H1 (cell line): ENCODE measurements around the gene TEX29. TPM values are rescaled to one million over a fixed set of nuclear protein-coding genes. Genes with fewer than 3 reads are reported as not detected.
A peak's percentile ranks its signal among the peaks of the same experiment; 100 is the strongest.

Source experiments
- CTCF ChIA-PET: fragments of 300-600 bp; sonication (Branson Sonifier 250); formaldehyde crosslinking; loops from one replicate; lab custom pipeline; 2021; ENCODE audit not compliant: partially characterized antibody; lab: Charles Lee
- POLR2A ChIA-PET: fragments of 300-600 bp; sonication (Branson Sonifier 250); formaldehyde crosslinking; loops from one replicate; lab custom pipeline; 2021; ENCODE audit warnings: inconsistent platforms; ENCODE audit not compliant: partially characterized antibody; lab: Charles Lee
- DNase-seq, 2 experiments: peaks; one replicate each; pipeline versions ENCODE4 v3.0.0 to v3.0.0-alpha.2; 2010 to 2022; ENCODE audit warnings: low spot score in 2 of 2, low read depth in 1 of 2, mixed read lengths in 1 of 2
- FAIRE-seq: peaks from 2 replicates; lab custom pipeline; 2011; peaks lifted over from hg19 to GRCh38; lab: Jason Lieb, UNC
- H2AFZ ChIP-seq: 2 replicates; pipeline ENCODE4 v1.8.1; 2012; ENCODE audit warnings: low read length, inconsistent platforms
- H2AK5ac ChIP-seq: 2 replicates; pipeline ENCODE4 v1.6.1; 2013; ENCODE audit warnings: low read depth, low read length
- H2BK120ac ChIP-seq: replicated peaks from 2 replicates; pipeline ENCODE3; 2013; ENCODE audit warnings: low read depth, low read length, inconsistent platforms
- H2BK12ac ChIP-seq: 2 replicates; pipeline ENCODE4 v1.6.1; 2013; ENCODE audit warnings: low read depth, low read length
- H2BK15ac ChIP-seq: 2 replicates; pipeline ENCODE4 v1.6.1; 2013; ENCODE audit warnings: low read length
- H2BK20ac ChIP-seq: 2 replicates; pipeline ENCODE4 v1.6.1; 2013; ENCODE audit warnings: low read length
- H2BK5ac ChIP-seq: 2 replicates; pipeline ENCODE4 v1.6.1; 2013; ENCODE audit warnings: low read depth, low read length
- H3K14ac ChIP-seq: 2 replicates; pipeline ENCODE4 v1.6.1; 2013; ENCODE audit warnings: inconsistent platforms; ENCODE audit not compliant: insufficient read length
- H3K18ac ChIP-seq: 2 replicates; pipeline ENCODE4 v1.6.1; 2013; ENCODE audit warnings: low read length; ENCODE audit errors: extremely low read depth
- H3K23ac ChIP-seq: 2 replicates; pipeline ENCODE4 v1.6.1; 2013; ENCODE audit warnings: inconsistent platforms; ENCODE audit not compliant: insufficient read length
- H3K23me2 ChIP-seq: 2 replicates; pipeline ENCODE4 v1.6.1; 2013; ENCODE audit warnings: low read depth, low read length
- H3K27ac ChIP-seq: 2 replicates; pipeline ENCODE4 v1.6.1; 2011; ENCODE audit warnings: low read depth, low read length, inconsistent platforms
- H3K27me3 ChIP-seq, 4 experiments: replicated peaks in 1 of 4; 1 replicate in 1 of 4; 2 replicates in 3 of 4; pipeline versions ENCODE4 v1.6.1 to v1.8.1; 2011 to 2013; ENCODE audit warnings: low read length in 3 of 4, mild to moderate bottlenecking in 3 of 4, inconsistent platforms in 2 of 4, mixed read lengths in 2 of 4, moderate library complexity in 1 of 4; ENCODE audit not compliant: control insufficient read depth in 3 of 4, insufficient read depth in 3 of 4; ENCODE audit errors: extremely low read depth in 1 of 4
- H3K36me3 ChIP-seq, 4 experiments: 2 replicates each; pipeline versions ENCODE4 v1.6.1 to v1.8.1; 2011 to 2013; ENCODE audit warnings: mild to moderate bottlenecking in 4 of 4, low read length in 3 of 4, moderate library complexity in 2 of 4, control low read depth in 1 of 4, inconsistent platforms in 1 of 4; ENCODE audit not compliant: insufficient read depth in 4 of 4, control insufficient read depth in 2 of 4
- H3K4ac ChIP-seq: replicated peaks from 2 replicates; pipeline ENCODE3; 2013; ENCODE audit warnings: low read length, low read depth, mixed read lengths, inconsistent platforms; ENCODE audit not compliant: insufficient read length
- H3K4me1 ChIP-seq, 4 experiments: replicated peaks in 1 of 4; 1 replicate in 1 of 4; 2 replicates in 3 of 4; pipeline versions ENCODE4 v1.6.1 to v1.8.1; 2011 to 2013; ENCODE audit warnings: low read length in 3 of 4, inconsistent platforms in 2 of 4, mixed read lengths in 1 of 4; ENCODE audit not compliant: insufficient read depth in 4 of 4, control insufficient read depth in 3 of 4
- H3K4me2 ChIP-seq, 2 experiments: 2 replicates each; pipeline versions ENCODE4 v1.6.1 to v1.8.1; 2011 to 2013; ENCODE audit warnings: low read depth in 2 of 2, low read length in 2 of 2, control low read depth in 1 of 2, inconsistent platforms in 1 of 2, mild to moderate bottlenecking in 1 of 2; ENCODE audit not compliant: insufficient read depth in 1 of 2
- H3K4me3 ChIP-seq, 4 experiments: fragments of 200-600, 300-600 bp in 1 of 4; sonication (generic), shearing (Covaris generic), sonication (Bioruptor Twin) in 1 of 4; 2 replicates each; pipeline versions ENCODE4 v1.5.1 to v1.8.1; 2011 to 2016; ENCODE audit warnings: low read length in 4 of 4, low read depth in 3 of 4, control low read depth in 2 of 4, inconsistent platforms in 2 of 4, mild to moderate bottlenecking in 2 of 4, mixed read lengths in 1 of 4, moderate library complexity in 1 of 4; ENCODE audit not compliant: insufficient read depth in 2 of 4; ENCODE audit errors: extremely low read depth in 1 of 4
- H3K56ac ChIP-seq: replicated peaks from 2 replicates; pipeline ENCODE3; 2013; ENCODE audit warnings: low read depth, mild to moderate bottlenecking, mixed read lengths, low read length, inconsistent platforms; ENCODE audit not compliant: insufficient read length
- H3K79me1 ChIP-seq: 2 replicates; pipeline ENCODE4 v1.6.1; 2013; ENCODE audit warnings: low read depth, low read length, control low read depth
- H3K79me2 ChIP-seq, 2 experiments: 2 replicates each; pipeline versions ENCODE4 v1.6.1 to v1.8.1; 2012 to 2013; ENCODE audit warnings: low read length in 2 of 2, mild to moderate bottlenecking in 2 of 2, inconsistent platforms in 1 of 2; ENCODE audit not compliant: insufficient read depth in 2 of 2, control insufficient read depth in 1 of 2
- H3K9ac ChIP-seq, 4 experiments: replicated peaks in 1 of 4; 1 replicate in 1 of 4; 2 replicates in 3 of 4; pipeline versions ENCODE4 v1.6.1 to v1.8.1; 2011 to 2013; ENCODE audit warnings: low read depth in 3 of 4, low read length in 3 of 4, control low read depth in 2 of 4, mild to moderate bottlenecking in 2 of 4, moderate library complexity in 2 of 4, inconsistent platforms in 1 of 4; ENCODE audit errors: extremely low read depth in 1 of 4
- H3K9me3 ChIP-seq, 2 experiments: 2 replicates each; pipeline versions ENCODE4 v1.6.1 to v1.8.1; 2012 to 2013; ENCODE audit warnings: mild to moderate bottlenecking in 2 of 2, moderate library complexity in 2 of 2, control low read depth in 1 of 2, inconsistent platforms in 1 of 2, low read depth in 1 of 2, low read length in 1 of 2, mixed read lengths in 1 of 2; ENCODE audit not compliant: insufficient read depth in 2 of 2
- H4K20me1 ChIP-seq, 2 experiments: replicated peaks in 1 of 2; 2 replicates each; pipeline versions ENCODE3 to v1.8.1; 2011 to 2013; ENCODE audit warnings: inconsistent platforms in 2 of 2, low read length in 2 of 2, mild to moderate bottlenecking in 1 of 2; ENCODE audit not compliant: insufficient read depth in 2 of 2, control insufficient read depth in 1 of 2
- H4K5ac ChIP-seq: 2 replicates; pipeline ENCODE4 v1.6.1; 2013; ENCODE audit warnings: low read length, low read depth, mixed read lengths, inconsistent platforms; ENCODE audit not compliant: insufficient read length
- H4K8ac ChIP-seq: 2 replicates; pipeline ENCODE4 v1.8.0; 2013; ENCODE audit warnings: mild to moderate bottlenecking, moderate library complexity, low read length, inconsistent platforms; ENCODE audit not compliant: insufficient read depth; ENCODE audit errors: extremely low read depth
- H4K91ac ChIP-seq: replicated peaks from 2 replicates; pipeline ENCODE3; 2013; ENCODE audit warnings: low read length, mixed read lengths, inconsistent platforms; ENCODE audit not compliant: insufficient read length
- CBX5 ChIP-seq: fragments of 300-800, 300-1000 bp; sonication (generic); IDR thresholded peaks from 2 replicates; pipeline ENCODE4 v1.7.1; 2016; ENCODE audit warnings: antibody characterized with exemption, low read length, low read depth
- HDAC2 ChIP-seq, 2 experiments: fragments of 300-600 bp in 1 of 2; sonication (generic) in 1 of 2; IDR thresholded peaks; 2 replicates each; pipeline ENCODE4 v1.6.1; 2011 to 2012; ENCODE audit warnings: low read depth in 2 of 2, low read length in 2 of 2, mild to moderate bottlenecking in 2 of 2, moderate library complexity in 2 of 2, borderline replicate concordance in 1 of 2, inconsistent platforms in 1 of 2
- JUN ChIP-seq: IDR thresholded peaks from 2 replicates; pipeline ENCODE4 v1.6.1; 2011; ENCODE audit warnings: low read depth, mild to moderate bottlenecking, improper control_type of control experiment, low read length
- KDM1A ChIP-seq: fragments of 200-600, 300-600 bp; sonication (generic); IDR thresholded peaks from 2 replicates; pipeline ENCODE4 v1.7.1; 2016; ENCODE audit warnings: mild to moderate bottlenecking, low read length, borderline replicate concordance
- NRF1 ChIP-seq: IDR thresholded peaks from 2 replicates; pipeline ENCODE4 v1.6.1; 2011; ENCODE audit warnings: mild to moderate bottlenecking, low read depth, low read length, improper control_type of control experiment
- POLR2AphosphoS5 ChIP-seq: IDR thresholded peaks from 2 replicates; pipeline ENCODE4 v1.6.1; 2011; ENCODE audit warnings: low read depth, low read length
- RNF2 ChIP-seq: fragments of 200-900, 300-1000 bp; sonication (generic); IDR thresholded peaks from 2 replicates; pipeline ENCODE4 v1.7.1; 2016; ENCODE audit warnings: borderline replicate concordance, low read depth, mild to moderate bottlenecking, antibody characterized with exemption, low read length; ENCODE audit not compliant: poor library complexity, severe bottlenecking; ENCODE audit errors: missing control alignments
- SIRT6 ChIP-seq: IDR thresholded peaks from one replicate; pipeline ENCODE4 v1.7.1; 2012; ENCODE audit warnings: low read length, inconsistent platforms
- TAF1 ChIP-seq: IDR thresholded peaks from 2 replicates; pipeline ENCODE4 v1.6.1; 2011; ENCODE audit warnings: mild to moderate bottlenecking, low read depth, low read length
- WGBS, 2 experiments: shearing (Covaris generic) in 1 of 2; methylation state at CpG; one replicate each; pipeline versions ENCODE4 v1.1.6 to v1.1.7; 2013 to 2015; ENCODE audit warnings: low lambda C conversion rate in 2 of 2, mixed read lengths in 2 of 2, inconsistent platforms in 1 of 2, low coverage in 1 of 2, missing lambda C conversion rate in 1 of 2; ENCODE audit not compliant: insufficient replicate concordance in 2 of 2, insufficient coverage in 1 of 2, insufficient read length in 1 of 2; ENCODE audit errors: extremely low coverage in 1 of 2, missing lambda C conversion rate in 1 of 2; 5-methylcytosine and 5-hydroxymethylcytosine counted together
- polyA plus RNA-seq, 7 experiments: library from polyadenylated mRNA; depleted of rRNA in 3 of 7; stranded (reverse) in 5 of 7; unstranded in 2 of 7; fragments of >200 nt in 5 of 7; fragments of 200-250 nt in 2 of 7; gene quantifications; 1 replicate in 5 of 7; 2 replicates in 1 of 7; 4 replicates in 1 of 7; pipeline versions ENCODE4 v1.2.1 to v1.2.3, GENCODE V29; 2011 to 2013; ENCODE audit warnings: missing spikeins in 2 of 7, mixed read lengths in 2 of 7
- total RNA-seq: library from RNA; stranded (reverse); fragmentation: NEBNext Ultra II Directional; extraction: Animal tissue kit (Norgen Biotek cat#: 25700); gene quantifications from 2 replicates; pipeline ENCODE4 v1.2.1, GENCODE V29; 2021

The TEX29 gene
- total and polyA plus RNA-seq, 2 of the 8 experiments (the other 6 are each of a cell fraction or from before 2014, with no cell fraction given): 0.08 TPM; not detected in 1

- H3K23ac ChIP-seq: no peak overlapping the region
- no peak overlapping the region for H2AFZ ChIP-seq
- no peak overlapping the region for H3K4me2 ChIP-seq
- no peak overlapping the region for H2BK20ac ChIP-seq
- no peak overlapping the region for H3K9ac ChIP-seq
- no peak overlapping the region for H2BK120ac ChIP-seq
- H2BK5ac ChIP-seq: no peak overlapping the region
- no peak overlapping the region for H4K91ac ChIP-seq
- no peaks in the 10 kb centered on the region for H3K79me1 ChIP-seq
- H4K5ac ChIP-seq: no peak overlapping the region
- no peak overlapping the region for H2BK12ac ChIP-seq
- POLR2A ChIA-PET: no interaction called here
- no peaks in the 10 kb centered on the region for H3K36me3 ChIP-seq
- H3K56ac ChIP-seq: no peak overlapping the region
- no peaks in the 10 kb centered on the region for H3K9me3 ChIP-seq
- CTCF ChIA-PET: interaction anchor here (0.7 to 1.0 kb wide), 2 partner anchors 21 to 286 kb away, joined by 3 read pairs; no protein-coding TSS in a partner anchor
- no peak overlapping the region for H2BK15ac ChIP-seq
- no peak overlapping the region for H3K27ac ChIP-seq
- no peaks in the 10 kb centered on the region; a peak in 2 of 7 replicates for H3K4me1 ChIP-seq
- no peaks in the 10 kb centered on the region for H3K27me3 ChIP-seq
- no peak for DNase-seq
- TF ChIP-seq SIRT6: no peak
- no peak for TF ChIP-seq CBX5
- no peak for TF ChIP-seq POLR2AphosphoS5
- no peak for TF ChIP-seq JUN
- TF ChIP-seq NRF1: no peak
- TF ChIP-seq HDAC2 (IDR thresholded peaks at IDR 0.05; ENCODE audit: borderline replicate concordance in 1 of 2, low read depth in 2 of 2, low read length in 2 of 2): no peak
- TF ChIP-seq RNF2: no peak
- no peak for TF ChIP-seq TAF1
- no peak for TF ChIP-seq KDM1A
- H3K18ac ChIP-seq: no peak overlapping the region; the same call in 1 of the 2 replicates
- no peaks in the 10 kb centered on the region for H3K23me2 ChIP-seq
- H3K4me3 ChIP-seq: no peak overlapping the region
- H2AK5ac ChIP-seq: no peak overlapping the region
- H3K14ac ChIP-seq: no peak overlapping the region
- H4K20me1 ChIP-seq: no peaks in the 10 kb centered on the region
- H3K4ac ChIP-seq: no peak overlapping the region
- 0 out of 2 replicates have a peak overlapping the region, but pooled peaks have one; percentile 45 for H4K8ac ChIP-seq
- WGBS, 2 experiments: 84% methylated on average over 17 of the region's 17 CpGs; no CpG with 5 or more reads in 1 of the 2 experiments
- no peak for FAIRE-seq
- H3K79me2 ChIP-seq: no peaks in the 10 kb centered on the region
Observed at GRCh38 chr13:111323950-111324651, 3.7 kb downstream of the TEX29 start.
